ENCODE measurements around the gene GADD45B. TPM values are rescaled to one million over a fixed set of nuclear protein-coding genes. Genes with fewer than 3 reads are reported as not detected.

The GADD45B gene
- 36.7 and 106 TPM in 2 replicates for total RNA-seq

DNA sequence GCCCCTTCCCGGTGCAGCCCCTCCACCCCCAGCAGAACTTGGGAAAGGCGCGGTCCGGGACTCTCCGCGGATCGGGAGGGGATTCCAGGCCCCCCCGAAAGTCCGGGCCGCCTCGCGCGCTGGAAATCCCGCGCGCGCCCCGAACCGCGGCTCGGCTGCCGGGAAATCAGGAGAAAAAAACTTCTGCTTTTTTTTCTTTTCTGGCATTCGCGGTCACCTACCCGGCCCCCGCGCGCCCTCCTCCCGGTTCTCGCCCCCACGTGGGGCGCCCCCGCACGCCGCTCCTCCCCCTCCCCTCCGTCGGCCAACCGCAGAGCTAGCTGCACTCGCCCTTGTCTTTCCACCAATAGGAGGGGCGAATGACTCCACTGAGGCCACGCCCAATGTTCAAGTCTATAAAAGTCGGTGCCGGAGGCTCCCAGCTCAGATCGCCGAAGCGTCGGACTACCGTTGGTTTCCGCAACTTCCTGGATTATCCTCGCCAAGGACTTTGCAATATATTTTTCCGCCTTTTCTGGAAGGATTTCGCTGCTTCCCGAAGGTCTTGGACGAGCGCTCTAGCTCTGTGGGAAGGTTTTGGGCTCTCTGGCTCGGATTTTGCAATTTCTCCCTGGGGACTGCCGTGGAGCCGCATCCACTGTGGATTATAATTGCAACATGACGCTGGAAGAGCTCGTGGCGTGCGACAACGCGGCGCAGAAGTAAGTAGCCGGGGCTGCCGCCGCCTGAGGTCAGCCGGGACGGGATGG is at the start of gene GADD45B:
GADD45B (plus strand) TSS at position 426 of the 749 bp plus-strand sequence; CDS start at position 658, 232 bp downstream.

DNA sequence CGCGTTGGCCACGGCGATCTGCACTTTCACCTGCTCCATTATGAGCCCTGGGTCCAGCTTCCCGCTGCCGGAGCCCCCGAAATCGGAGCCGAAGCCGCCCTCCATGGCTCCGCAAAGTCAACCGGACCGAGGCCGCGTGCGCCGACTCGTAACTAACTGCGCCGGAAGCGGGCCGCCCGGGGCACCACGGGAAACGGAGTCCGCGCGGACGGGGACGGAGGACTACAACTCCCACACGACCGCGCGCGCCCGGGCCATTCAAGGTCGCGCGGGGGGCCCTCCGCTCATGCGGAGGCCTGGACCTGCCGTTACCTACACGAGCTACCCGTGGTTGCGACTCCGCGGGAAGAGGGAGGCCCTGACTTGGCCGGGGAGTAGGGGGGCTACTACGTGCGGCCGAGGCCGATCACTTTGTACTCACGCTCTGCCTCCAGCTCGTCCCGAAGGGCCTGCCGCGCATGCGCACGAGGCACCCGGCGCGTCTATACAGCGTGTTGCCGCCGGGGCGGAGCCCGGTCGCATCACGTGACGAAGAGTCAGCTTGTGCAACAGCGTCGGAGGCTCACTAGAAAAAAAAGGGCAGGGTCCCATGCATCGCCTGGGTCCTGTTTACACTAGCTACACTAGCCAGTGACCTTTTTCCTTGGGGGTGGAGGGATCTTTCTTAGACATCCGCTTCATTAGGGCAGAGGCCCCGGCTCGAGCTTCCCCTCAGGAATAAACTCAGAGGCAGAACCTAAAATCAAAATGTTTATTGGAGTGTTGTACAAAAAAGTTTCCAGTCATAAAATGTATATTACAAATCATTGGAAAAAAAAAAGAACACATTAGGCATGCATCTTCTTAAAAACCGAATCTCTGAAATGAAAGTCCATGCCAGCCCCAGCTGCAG is 48.3 kb upstream of the GADD45B start, which contains the start of gene TIMM13:
TIMM13 (minus strand) TSS at position 158 of the 892 bp plus-strand sequence; CDS start at position 105, 53 bp downstream.

Other genes starting within 250 kb of the GADD45B start
- gene PLEKHJ1, start 239.8 kb upstream of the GADD45B start, total RNA-seq: 62.7 and 69.4 TPM in 2 replicates
- 46.4 and 56.8 TPM in 2 replicates for gene SF3A2, start 239.3 kb upstream of the GADD45B start, total RNA-seq
- gene AMH, start 226.8 kb upstream of the GADD45B start, total RNA-seq: 1.3 and 2.0 TPM in 2 replicates
- gene JSRP1, start 219.7 kb upstream of the GADD45B start, total RNA-seq: 0.43 TPM in 1 of 2 replicates, not detected in the other
- gene PEAK3, start 194.0 kb upstream of the GADD45B start, total RNA-seq: 0.22 and 0.26 TPM in 2 replicates
- gene LINGO3, start 168.0 kb upstream of the GADD45B start, total RNA-seq: not detected in 2 replicates
- 78.6 and 88.9 TPM in 2 replicates for gene LSM7, start 147.5 kb upstream of the GADD45B start, total RNA-seq
- gene SPPL2B, start 147.4 kb upstream of the GADD45B start, total RNA-seq: 18.6 and 25.1 TPM in 2 replicates
- under 0.01 TPM in 2 replicates for gene TMPRSS9, start 115.9 kb upstream of the GADD45B start, total RNA-seq
- 42.1 and 43.8 TPM in 2 replicates for gene TIMM13, start 48.5 kb upstream of the GADD45B start, total RNA-seq
- gene LMNB2, start 19.2 kb upstream of the GADD45B start, total RNA-seq: 36.4 and 36.7 TPM in 2 replicates
- 1.4 TPM in 2 replicates for gene GNG7, start 226.6 kb downstream of the GADD45B start, total RNA-seq
- gene DIRAS1, start 245.2 kb downstream of the GADD45B start, total RNA-seq: 0.17 and 0.33 TPM in 2 replicates